HUES64 (cell line): ENCODE data around the gene COL5A1.

ENCODE experiments used
- H3K27ac ChIP-seq: 2 replicates; pipeline ENCODE4 v1.7.0; 2013; ENCODE audit warnings: low read depth, low read length, inconsistent platforms
- H3K27me3 ChIP-seq: 2 replicates; pipeline ENCODE4 v1.6.1; 2013; ENCODE audit warnings: mild to moderate bottlenecking, low read length; ENCODE audit not compliant: insufficient read depth
- H3K36me3 ChIP-seq: 2 replicates; pipeline ENCODE4 v1.6.1; 2013; ENCODE audit warnings: mild to moderate bottlenecking, low read length; ENCODE audit not compliant: insufficient read depth
- H3K4me1 ChIP-seq: 2 replicates; pipeline ENCODE4 v1.6.1; 2013; ENCODE audit warnings: mild to moderate bottlenecking, low read length, moderate library complexity; ENCODE audit not compliant: insufficient read depth
- H3K4me3 ChIP-seq: 2 replicates; pipeline ENCODE4 v1.5.1; 2013; ENCODE audit warnings: mild to moderate bottlenecking, low read length, moderate library complexity
- H3K9ac ChIP-seq: 2 replicates; pipeline ENCODE4 v1.6.1; 2013; ENCODE audit warnings: mild to moderate bottlenecking, low read depth, low read length
- H3K9me3 ChIP-seq: 2 replicates; pipeline ENCODE4 v1.6.1; 2013; ENCODE audit warnings: low read depth, low read length; ENCODE audit not compliant: insufficient read depth
- WGBS: fragments of 150-250, 120-280 bp; methylation state at CpG from one replicate; pipeline ENCODE4 v1.1.7; 2013; ENCODE audit warnings: missing lambda C conversion rate; 5-methylcytosine and 5-hydroxymethylcytosine counted together

Gene COL5A1

GRCh38 chr9:134748591-134748990, 107.0 kb downstream of the COL5A1 start:
- WGBS = 95% methylated on average over 8 of the region's 8 CpGs

DNA sequence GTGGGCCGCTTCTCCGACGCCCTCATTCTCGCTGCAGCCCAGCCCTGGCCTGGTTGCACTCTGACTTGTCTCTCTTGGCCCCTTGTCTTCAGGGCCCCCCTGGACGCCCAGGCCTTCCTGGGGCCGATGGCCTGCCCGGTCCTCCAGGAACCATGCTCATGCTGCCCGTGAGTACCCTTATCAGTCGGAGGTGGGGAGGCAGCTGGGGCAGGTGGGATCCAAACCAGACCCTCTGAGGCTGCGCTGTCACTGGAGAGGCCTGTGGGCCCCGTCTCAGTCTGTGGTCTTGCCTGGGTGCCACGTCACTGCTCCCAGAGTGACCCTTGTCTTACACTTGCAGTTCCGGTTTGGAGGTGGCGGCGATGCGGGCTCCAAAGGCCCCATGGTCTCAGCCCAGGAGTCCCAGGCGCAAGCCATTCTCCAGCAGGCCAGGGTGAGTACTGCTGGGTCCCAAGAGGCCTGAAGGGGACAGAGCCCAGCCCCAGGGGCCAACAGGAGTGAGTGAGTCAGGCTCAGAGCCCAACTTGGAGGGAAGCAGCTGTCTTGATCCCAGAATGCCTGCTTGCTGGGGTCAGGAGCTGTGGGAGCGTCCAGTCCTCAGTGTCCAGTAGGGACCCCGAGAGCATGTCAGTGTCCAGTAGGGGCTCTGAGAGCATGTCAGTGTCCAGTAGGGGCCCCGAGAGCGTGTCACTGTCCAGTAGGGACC, 109.0 kb downstream of the COL5A1 start:
- H3K4me3 ChIP-seq = no peak overlapping the region
- no peak overlapping the region for H3K9ac ChIP-seq
- H3K36me3 ChIP-seq = peaks cover 22% of the 10 kb centered on the region
- peaks cover 9% of the 10 kb centered on the region; the same call in 1 of the 2 replicates for H3K9me3 ChIP-seq
- 93% methylated on average over 21 of the region's 21 CpGs for WGBS
- H3K27ac ChIP-seq = no peak overlapping the region
- H3K4me1 ChIP-seq = no peaks in the 10 kb centered on the region
- H3K27me3 ChIP-seq = no peaks in the 10 kb centered on the region

More at GRCh38 chr9:134748591-134748990, 107.0 kb downstream of the COL5A1 start:
- H3K27ac ChIP-seq = no peak overlapping the region
- H3K4me1 ChIP-seq = no peaks in the 10 kb centered on the region
- peaks cover 22% of the 10 kb centered on the region for H3K36me3 ChIP-seq
- peaks cover 9% of the 10 kb centered on the region; the same call in 1 of the 2 replicates for H3K9me3 ChIP-seq
- no peaks in the 10 kb centered on the region for H3K27me3 ChIP-seq
- no peak overlapping the region for H3K9ac ChIP-seq
- H3K4me3 ChIP-seq = no peak overlapping the region

- H3K4me1 ChIP-seq = no peaks in the 10 kb centered on the region
- no peaks in the 10 kb centered on the region for H3K27me3 ChIP-seq
- H3K36me3 ChIP-seq = peaks cover 18% of the 10 kb centered on the region
- WGBS = 90% methylated on average over 5 of the region's 5 CpGs
- no peak overlapping the region for H3K27ac ChIP-seq
- H3K9me3 ChIP-seq = peaks cover 9% of the 10 kb centered on the region; the same call in 1 of the 2 replicates
- H3K4me3 ChIP-seq = no peak overlapping the region
- H3K9ac ChIP-seq = no peak overlapping the region
These were observed 110.0 kb downstream of the COL5A1 start for GRCh38 chr9:134751622-134752021.

GRCh38 chr9:134752471-134753168, 111.0 kb downstream of the COL5A1 start:
- Histone ChIP-seq H3K4me3 (no peak overlapping the region), H3K27me3 (no peaks in the 10 kb centered on the region), H3K9ac (no peak overlapping the region), H3K4me1 (no peaks in the 10 kb centered on the region), H3K27ac (no peak overlapping the region), H3K36me3 (peaks cover 11% of the 10 kb centered on the region), H3K9me3 (0 out of 2 replicates have a peak, but pooled peaks cover 5% of the 10 kb centered on the region)
- WGBS = 91% methylated on average over 16 of the region's 16 CpGs

GRCh38 chr9:134753191-134753590, 111.6 kb downstream of the COL5A1 start:
- Histone ChIP-seq H3K9me3 (0 out of 2 replicates have a peak, but pooled peaks cover 1% of the 10 kb centered on the region), H3K27me3 (no peaks in the 10 kb centered on the region), H3K4me3 (no peak overlapping the region), H3K36me3 (peaks cover 5% of the 10 kb centered on the region), H3K9ac (no peak overlapping the region), H3K27ac (no peak overlapping the region), H3K4me1 (no peaks in the 10 kb centered on the region)
- WGBS = 98% methylated on average over 11 of the region's 11 CpGs

- Histone ChIP-seq H3K4me1 (no peaks in the 10 kb centered on the region), H3K27ac (no peak overlapping the region), H3K36me3 (no peaks in the 10 kb centered on the region), H3K4me3 (no peak overlapping the region), H3K9me3 (no peaks in the 10 kb centered on the region), H3K9ac (no peak overlapping the region), H3K27me3 (no peaks in the 10 kb centered on the region)
- 88% methylated on average over 14 of the region's 14 CpGs for WGBS
These were observed 113.8 kb downstream of the COL5A1 start for GRCh38 chr9:134755221-134755907.

DNA sequence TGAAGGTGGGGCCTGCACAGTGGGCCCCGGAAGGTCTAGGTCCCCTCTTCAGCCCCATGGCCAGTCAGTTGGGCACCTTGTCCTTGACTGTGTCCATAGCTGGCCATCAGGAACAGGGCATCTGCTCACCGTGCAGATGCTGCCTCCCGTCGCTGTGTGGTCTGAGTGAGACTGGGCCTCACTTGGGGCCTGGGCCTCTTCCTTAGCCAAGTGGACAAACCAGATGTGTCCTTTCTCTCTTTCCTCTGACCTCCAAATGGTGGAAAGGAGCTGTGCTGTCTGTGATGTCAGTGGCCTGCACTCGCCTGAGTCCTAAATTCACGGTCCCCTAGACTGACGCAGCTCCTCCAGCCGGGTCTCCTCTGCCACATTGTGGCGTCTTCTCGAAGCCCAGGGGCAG, 114.5 kb downstream of the COL5A1 start:
- Histone ChIP-seq H3K4me3 (no peak overlapping the region), H3K4me1 (no peaks in the 10 kb centered on the region), H3K9ac (no peak overlapping the region), H3K9me3 (no peaks in the 10 kb centered on the region), H3K27ac (no peak overlapping the region), H3K36me3 (no peaks in the 10 kb centered on the region; the same call in 1 of the 2 replicates), H3K27me3 (no peaks in the 10 kb centered on the region)
- 96% methylated on average over 10 of the region's 10 CpGs for WGBS

- H3K4me3 ChIP-seq = no peak overlapping the region
- H3K9ac ChIP-seq = no peak overlapping the region
- WGBS = 95% methylated on average over 26 of the region's 26 CpGs
- no peak overlapping the region for H3K27ac ChIP-seq
- no peaks in the 10 kb centered on the region for H3K9me3 ChIP-seq
- no peaks in the 10 kb centered on the region for H3K4me1 ChIP-seq
- H3K36me3 ChIP-seq = no peaks in the 10 kb centered on the region; the same call in 1 of the 2 replicates
- no peaks in the 10 kb centered on the region for H3K27me3 ChIP-seq
These were observed 115.8 kb downstream of the COL5A1 start for GRCh38 chr9:134757216-134757975.

DNA sequence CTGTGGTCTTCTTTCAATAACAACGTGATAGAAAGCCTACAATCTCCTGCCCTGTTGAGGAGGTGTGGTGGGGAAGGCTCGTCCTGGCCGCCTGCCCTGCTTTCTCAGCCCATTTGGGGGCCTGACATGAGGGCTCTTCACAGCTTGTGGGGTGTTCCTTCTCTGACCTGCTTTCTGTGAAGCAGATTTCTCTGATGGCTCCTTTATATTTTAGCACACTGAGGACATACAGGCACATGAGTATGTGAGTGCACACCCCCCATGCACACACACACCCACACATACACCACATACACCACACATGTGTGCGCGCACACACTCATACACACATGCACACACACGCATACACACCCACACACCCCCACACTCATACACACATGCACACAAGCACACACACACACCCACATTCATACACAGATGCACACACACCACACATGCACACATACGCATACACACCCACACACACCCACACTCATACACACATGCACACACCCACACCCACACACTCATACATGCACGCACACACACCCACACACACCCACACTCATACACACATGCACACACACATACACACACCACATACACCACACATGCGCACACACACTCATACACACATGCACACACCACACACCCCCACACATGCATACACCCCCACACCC, 117.5 kb downstream of the COL5A1 start:
- no peak overlapping the region for H3K4me3 ChIP-seq
- H3K36me3 ChIP-seq = no peaks in the 10 kb centered on the region; the same call in 1 of the 2 replicates
- H3K27ac ChIP-seq = no peak overlapping the region
- no peaks in the 10 kb centered on the region for H3K4me1 ChIP-seq
- 75% methylated on average over 9 of the region's 9 CpGs for WGBS
- no peaks in the 10 kb centered on the region for H3K9me3 ChIP-seq
- no peak overlapping the region for H3K9ac ChIP-seq
- H3K27me3 ChIP-seq = no peaks in the 10 kb centered on the region

- 93% methylated on average over 8 of the region's 8 CpGs for WGBS
- Histone ChIP-seq H3K27me3 (no peaks in the 10 kb centered on the region), H3K9me3 (no peaks in the 10 kb centered on the region), H3K4me3 (no peak overlapping the region), H3K27ac (no peak overlapping the region), H3K4me1 (no peaks in the 10 kb centered on the region), H3K9ac (no peak overlapping the region), H3K36me3 (no peaks in the 10 kb centered on the region; the same call in 1 of the 2 replicates)
These were observed 118.3 kb downstream of the COL5A1 start for GRCh38 chr9:134759913-134760312.
